ENCODE results near the gene ASPSCR1. TPM values are rescaled to one million over a fixed set of nuclear protein-coding genes. Genes with fewer than 3 reads are reported as not detected.

ASPSCR1 gene
- total and polyA plus RNA-seq, 2 of the 13 experiments (the other 11 are each of a cell fraction or from before 2014, with no cell fraction given) = 274 to 314 TPM

GRCh38 chr17:81964081-81964849, 13.2 kb upstream of the ASPSCR1 start (continued):
- TF ChIP-seq, protein P1, sequence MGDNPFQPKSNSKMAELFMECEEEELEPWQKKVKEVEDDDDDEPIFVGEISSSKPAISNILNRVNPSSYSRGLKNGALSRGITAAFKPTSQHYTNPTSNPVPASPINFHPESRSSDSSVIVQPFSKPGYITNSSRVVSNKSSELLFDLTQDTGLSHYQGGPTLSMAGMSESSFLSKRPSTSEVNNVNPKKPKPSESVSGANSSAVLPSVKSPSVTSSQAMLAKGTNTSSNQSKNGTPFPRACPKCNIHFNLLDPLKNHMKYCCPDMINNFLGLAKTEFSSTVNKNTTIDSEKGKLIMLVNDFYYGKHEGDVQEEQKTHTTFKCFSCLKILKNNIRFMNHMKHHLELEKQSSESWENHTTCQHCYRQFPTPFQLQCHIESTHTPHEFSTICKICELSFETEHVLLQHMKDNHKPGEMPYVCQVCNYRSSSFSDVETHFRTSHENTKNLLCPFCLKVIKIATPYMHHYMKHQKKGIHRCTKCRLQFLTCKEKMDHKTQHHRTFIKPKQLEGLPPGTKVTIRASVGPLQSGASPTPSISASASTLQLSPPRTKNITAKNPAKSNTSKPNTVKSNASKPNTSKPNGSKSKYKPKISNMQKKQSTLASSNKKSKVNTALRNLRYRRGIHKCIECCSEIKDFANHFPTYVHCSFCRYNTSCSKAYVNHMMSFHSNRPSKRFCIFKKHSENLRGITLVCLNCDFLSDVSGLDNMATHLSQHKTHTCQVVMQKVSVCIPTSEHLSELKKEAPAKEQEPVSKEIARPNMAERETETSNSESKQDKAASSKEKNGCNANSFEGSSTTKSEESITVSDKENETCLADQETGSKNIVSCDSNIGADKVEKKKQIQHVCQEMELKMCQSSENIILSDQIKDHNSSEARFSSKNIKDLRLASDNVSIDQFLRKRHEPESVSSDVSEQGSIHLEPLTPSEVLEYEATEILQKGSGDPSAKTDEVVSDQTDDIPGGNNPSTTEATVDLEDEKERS (CRISPR knock-in tag; IDR thresholded peaks at IDR 0.05) = no peak
- TF ChIP-seq ISX (CRISPR knock-in tag; conservative IDR thresholded peaks at IDR 0.05) (no peak), KMT2A (CRISPR knock-in tag; IDR thresholded peaks at IDR 0.05) (no peak), SOX6 (IDR thresholded peaks at IDR 0.05) (no peak), SOX6 (CRISPR knock-in tag; IDR thresholded peaks at IDR 0.05) (peak; percentile 75), STAG1 (CRISPR knock-in tag; IDR thresholded peaks at IDR 0.05) (peak; percentile 19; the same call in 1 of the 2 replicates), CEBPB (IDR thresholded peaks at IDR 0.05; ENCODE audit: borderline replicate concordance, low read depth, low read length) (no peak), TCF7 (IDR thresholded peaks at IDR 0.05; ENCODE audit: low read depth) (no peak), ZNF335 (CRISPR knock-in tag; IDR thresholded peaks at IDR 0.05) (no peak), ZNF501 (CRISPR knock-in tag; IDR thresholded peaks at IDR 0.05) (peak; percentile 48; the same call in 1 of the 2 replicates), ZC3H13 (CRISPR knock-in tag; IDR thresholded peaks at IDR 0.05) (peak; percentile 62; the same call in 1 of the 2 replicates), HNF1A (IDR thresholded peaks at IDR 0.05; ENCODE audit: low read depth) (no peak), HNF1A (CRISPR knock-in tag; IDR thresholded peaks at IDR 0.05; ENCODE audit: borderline replicate concordance) (no peak)
- TF ChIP-seq, protein P2, sequence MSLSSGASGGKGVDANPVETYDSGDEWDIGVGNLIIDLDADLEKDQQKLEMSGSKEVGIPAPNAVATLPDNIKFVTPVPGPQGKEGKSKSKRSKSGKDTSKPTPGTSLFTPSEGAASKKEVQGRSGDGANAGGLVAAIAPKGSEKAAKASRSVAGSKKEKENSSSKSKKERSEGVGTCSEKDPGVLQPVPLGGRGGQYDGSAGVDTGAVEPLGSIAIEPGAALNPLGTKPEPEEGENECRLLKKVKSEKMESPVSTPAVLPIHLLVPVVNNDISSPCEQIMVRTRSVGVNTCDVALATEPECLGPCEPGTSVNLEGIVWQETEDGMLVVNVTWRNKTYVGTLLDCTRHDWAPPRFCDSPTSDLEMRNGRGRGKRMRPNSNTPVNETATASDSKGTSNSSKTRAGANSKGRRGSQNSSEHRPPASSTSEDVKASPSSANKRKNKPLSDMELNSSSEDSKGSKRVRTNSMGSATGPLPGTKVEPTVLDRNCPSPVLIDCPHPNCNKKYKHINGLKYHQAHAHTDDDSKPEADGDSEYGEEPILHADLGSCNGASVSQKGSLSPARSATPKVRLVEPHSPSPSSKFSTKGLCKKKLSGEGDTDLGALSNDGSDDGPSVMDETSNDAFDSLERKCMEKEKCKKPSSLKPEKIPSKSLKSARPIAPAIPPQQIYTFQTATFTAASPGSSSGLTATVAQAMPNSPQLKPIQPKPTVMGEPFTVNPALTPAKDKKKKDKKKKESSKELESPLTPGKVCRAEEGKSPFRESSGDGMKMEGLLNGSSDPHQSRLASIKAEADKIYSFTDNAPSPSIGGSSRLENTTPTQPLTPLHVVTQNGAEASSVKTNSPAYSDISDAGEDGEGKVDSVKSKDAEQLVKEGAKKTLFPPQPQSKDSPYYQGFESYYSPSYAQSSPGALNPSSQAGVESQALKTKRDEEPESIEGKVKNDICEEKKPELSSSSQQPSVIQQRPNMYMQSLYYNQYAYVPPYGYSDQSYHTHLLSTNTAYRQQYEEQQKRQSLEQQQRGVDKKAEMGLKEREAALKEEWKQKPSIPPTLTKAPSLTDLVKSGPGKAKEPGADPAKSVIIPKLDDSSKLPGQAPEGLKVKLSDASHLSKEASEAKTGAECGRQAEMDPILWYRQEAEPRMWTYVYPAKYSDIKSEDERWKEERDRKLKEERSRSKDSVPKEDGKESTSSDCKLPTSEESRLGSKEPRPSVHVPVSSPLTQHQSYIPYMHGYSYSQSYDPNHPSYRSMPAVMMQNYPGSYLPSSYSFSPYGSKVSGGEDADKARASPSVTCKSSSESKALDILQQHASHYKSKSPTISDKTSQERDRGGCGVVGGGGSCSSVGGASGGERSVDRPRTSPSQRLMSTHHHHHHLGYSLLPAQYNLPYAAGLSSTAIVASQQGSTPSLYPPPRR (CRISPR knock-in tag; IDR thresholded peaks at IDR 0.05; ENCODE audit: borderline replicate concordance) = no peak
- TF ChIP-seq, protein P3, sequence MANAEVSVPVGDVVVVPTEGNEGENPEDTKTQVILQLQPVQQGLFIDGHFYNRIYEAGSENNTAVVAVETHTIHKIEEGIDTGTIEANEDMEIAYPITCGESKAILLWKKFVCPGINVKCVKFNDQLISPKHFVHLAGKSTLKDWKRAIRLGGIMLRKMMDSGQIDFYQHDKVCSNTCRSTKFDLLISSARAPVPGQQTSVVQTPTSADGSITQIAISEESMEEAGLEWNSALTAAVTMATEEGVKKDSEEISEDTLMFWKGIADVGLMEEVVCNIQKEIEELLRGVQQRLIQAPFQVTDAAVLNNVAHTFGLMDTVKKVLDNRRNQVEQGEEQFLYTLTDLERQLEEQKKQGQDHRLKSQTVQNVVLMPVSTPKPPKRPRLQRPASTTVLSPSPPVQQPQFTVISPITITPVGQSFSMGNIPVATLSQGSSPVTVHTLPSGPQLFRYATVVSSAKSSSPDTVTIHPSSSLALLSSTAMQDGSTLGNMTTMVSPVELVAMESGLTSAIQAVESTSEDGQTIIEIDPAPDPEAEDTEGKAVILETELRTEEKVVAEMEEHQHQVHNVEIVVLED (CRISPR knock-in tag; IDR thresholded peaks at IDR 0.05; ENCODE audit: borderline replicate concordance) = 0 out of 2 replicates have a peak, but pooled peaks have one; percentile 23
